Measurements from ENCODE around the gene ATP13A1. TPM values are rescaled to one million over a fixed set of nuclear protein-coding genes. Genes with fewer than 3 reads are reported as not detected.

The ATP13A1 gene
- total and polyA plus RNA-seq, 2 of the 8 experiments (the other 6 are each of a cell fraction or from before 2014, with no cell fraction given) = 33.0 to 64.2 TPM

DNA sequence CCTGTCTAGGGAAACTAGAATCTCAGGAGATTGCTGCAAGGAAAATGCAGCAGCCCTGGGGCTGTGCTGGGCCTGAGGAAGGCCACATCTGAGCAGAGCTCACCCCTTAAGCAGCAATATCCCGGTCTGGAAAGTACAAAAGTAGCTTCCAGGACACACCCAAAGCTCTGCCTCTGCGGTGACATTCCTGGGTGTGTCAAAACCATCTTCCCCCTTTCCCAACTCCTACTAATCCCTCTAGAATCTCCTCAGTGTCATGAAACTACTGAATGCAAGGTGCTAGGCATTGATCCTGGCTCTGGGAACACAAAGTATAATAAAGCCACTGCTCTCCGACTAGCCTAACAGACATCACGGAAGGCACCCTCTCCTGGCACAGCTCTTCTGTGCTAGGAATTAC is 50.0 kb downstream of the ATP13A1 start (continued):
- TF ChIP-seq CBX8 (IDR thresholded peaks at IDR 0.05; ENCODE audit: borderline replicate concordance, low read depth, low read length) (no peak), SIRT6 (IDR thresholded peaks at IDR 0.05; ENCODE audit: low read length) (no peak), CHD2 (IDR thresholded peaks at IDR 0.05; ENCODE audit: low read length) (no peak)
